Breast epithelium (tissue), 4 donors: ENCODE measurements around the gene STAG1. TPM values are rescaled to one million over a fixed set of nuclear protein-coding genes. Genes with fewer than 3 reads are reported as not detected.

ENCODE experiments used
- DNase-seq, 2 donors: peaks; one replicate each; pipeline ENCODE4 v3.0.0-alpha.2; 2019; ENCODE audit warnings: low spot score in 2 of 2
- H3K27ac ChIP-seq, 2 donors: fragments of 200-600 bp; sonication (generic) in 1 of 2; one replicate each; pipeline ENCODE4 v1.5.1; 2016 to 2019; ENCODE audit warnings: mild to moderate bottlenecking in 1 of 2
- H3K27me3 ChIP-seq, 2 donors: fragments of 200-600 bp; sonication (generic) in 1 of 2; one replicate each; pipeline versions ENCODE4 v1.5.1 to v1.6.0; 2017 to 2019; ENCODE audit warnings: control low read depth in 1 of 2, mild to moderate bottlenecking in 1 of 2
- H3K36me3 ChIP-seq: fragments of 200-600 bp; one replicate; pipeline ENCODE4 v1.5.1; 2019
- H3K4me1 ChIP-seq, 2 donors: fragments of 200-600 bp; sonication (generic); one replicate each; pipeline ENCODE4 v1.5.1; 2016 to 2019; ENCODE audit warnings: control low read depth in 1 of 2
- H3K4me3 ChIP-seq, 3 donors: fragments of 200-600 bp; sonication (generic); 1 replicate in 2 of 3; 2 replicates in 1 of 3; pipeline ENCODE4 v1.5.1; 2016 to 2019; ENCODE audit warnings: mild to moderate bottlenecking in 3 of 3, moderate library complexity in 2 of 3
- H3K9me3 ChIP-seq, 2 donors: fragments of 200-600 bp; sonication (generic) in 1 of 2; one replicate each; pipeline ENCODE4 v1.5.1; 2016 to 2019; ENCODE audit warnings: control low read depth in 1 of 2
- POLR2A ChIP-seq: fragments of 450-650 bp; IDR thresholded peaks from one replicate; pipeline ENCODE4 v1.6.1; 2016; ENCODE audit warnings: antibody characterized with exemption, mild to moderate bottlenecking, moderate library complexity
- POLR2AphosphoS5 ChIP-seq, 3 donors: sonication (generic); formaldehyde crosslinking; IDR thresholded peaks; one replicate each; pipeline ENCODE4 v1.6.1; 2017; ENCODE audit warnings: antibody characterized with exemption in 3 of 3
- intact Hi-C: fragments of 100-400 bp; cut with DNase I; formaldehyde crosslinking; loops from one replicate; pipeline ENCODE4 v1.15.1; 2023; ENCODE audit warnings: low total_unique reads
- total RNA-seq, 3 donors: library from RNA; depleted of rRNA; stranded (reverse); fragments of >200 nt; gene quantifications; one replicate each; pipeline ENCODE4 v1.1.0, GENCODE V29; 2016
- TF ChIP-seq, protein P1 (sequence below), 3 donors: fragments of 450-650 bp; IDR thresholded peaks; one replicate each; pipeline ENCODE4 v1.5.1; 2016 to 2017; ENCODE audit warnings: antibody characterized with exemption in 3 of 3, mild to moderate bottlenecking in 3 of 3, moderate library complexity in 3 of 3

The STAG1 gene
- total RNA-seq, 3 donors from 2014 or later = 54.4 to 83.7 (median 73.7) TPM

GRCh38 chr3:136296960-136297359 is 455.2 kb downstream of the STAG1 start:
- Histone ChIP-seq H3K27me3 (no peaks in the 10 kb centered on the region), H3K9me3 (no peaks in the 10 kb centered on the region), H3K36me3 (no peaks in the 10 kb centered on the region), H3K4me3 (no peak overlapping the region), H3K4me1 (no peaks in the 10 kb centered on the region), H3K27ac (no peak overlapping the region)
- no peak for DNase-seq
- intact Hi-C loops = no loop called here
- no peak for TF ChIP-seq POLR2AphosphoS5 (IDR thresholded peaks at IDR 0.05)
- TF ChIP-seq, protein P1, sequence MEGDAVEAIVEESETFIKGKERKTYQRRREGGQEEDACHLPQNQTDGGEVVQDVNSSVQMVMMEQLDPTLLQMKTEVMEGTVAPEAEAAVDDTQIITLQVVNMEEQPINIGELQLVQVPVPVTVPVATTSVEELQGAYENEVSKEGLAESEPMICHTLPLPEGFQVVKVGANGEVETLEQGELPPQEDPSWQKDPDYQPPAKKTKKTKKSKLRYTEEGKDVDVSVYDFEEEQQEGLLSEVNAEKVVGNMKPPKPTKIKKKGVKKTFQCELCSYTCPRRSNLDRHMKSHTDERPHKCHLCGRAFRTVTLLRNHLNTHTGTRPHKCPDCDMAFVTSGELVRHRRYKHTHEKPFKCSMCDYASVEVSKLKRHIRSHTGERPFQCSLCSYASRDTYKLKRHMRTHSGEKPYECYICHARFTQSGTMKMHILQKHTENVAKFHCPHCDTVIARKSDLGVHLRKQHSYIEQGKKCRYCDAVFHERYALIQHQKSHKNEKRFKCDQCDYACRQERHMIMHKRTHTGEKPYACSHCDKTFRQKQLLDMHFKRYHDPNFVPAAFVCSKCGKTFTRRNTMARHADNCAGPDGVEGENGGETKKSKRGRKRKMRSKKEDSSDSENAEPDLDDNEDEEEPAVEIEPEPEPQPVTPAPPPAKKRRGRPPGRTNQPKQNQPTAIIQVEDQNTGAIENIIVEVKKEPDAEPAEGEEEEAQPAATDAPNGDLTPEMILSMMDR (IDR thresholded peaks at IDR 0.05) = no peak
- TF ChIP-seq POLR2A = no peak

DNA sequence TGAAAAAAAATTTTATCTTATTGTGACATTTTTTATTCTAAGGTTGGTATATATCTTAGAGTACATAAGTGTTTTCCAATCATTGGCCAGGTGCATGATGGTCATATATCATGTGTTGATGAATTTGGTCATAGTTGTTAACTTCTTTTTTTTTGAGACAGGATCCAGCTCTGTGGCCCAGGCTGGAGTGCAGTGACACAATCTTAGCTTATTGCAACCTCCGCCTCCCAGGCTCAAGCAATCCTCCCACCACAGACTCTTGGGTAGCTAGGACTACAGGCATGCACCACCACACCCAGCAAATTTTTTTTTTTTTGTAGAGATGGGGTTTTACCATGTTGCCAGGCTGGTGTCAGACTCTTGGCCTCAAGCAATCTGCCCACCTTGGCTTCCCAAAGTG is 458.0 kb downstream of the STAG1 start:
- H3K36me3 ChIP-seq = no peaks in the 10 kb centered on the region
- no peak for TF ChIP-seq POLR2AphosphoS5 (IDR thresholded peaks at IDR 0.05)
- no peak for TF ChIP-seq POLR2A

DNA sequence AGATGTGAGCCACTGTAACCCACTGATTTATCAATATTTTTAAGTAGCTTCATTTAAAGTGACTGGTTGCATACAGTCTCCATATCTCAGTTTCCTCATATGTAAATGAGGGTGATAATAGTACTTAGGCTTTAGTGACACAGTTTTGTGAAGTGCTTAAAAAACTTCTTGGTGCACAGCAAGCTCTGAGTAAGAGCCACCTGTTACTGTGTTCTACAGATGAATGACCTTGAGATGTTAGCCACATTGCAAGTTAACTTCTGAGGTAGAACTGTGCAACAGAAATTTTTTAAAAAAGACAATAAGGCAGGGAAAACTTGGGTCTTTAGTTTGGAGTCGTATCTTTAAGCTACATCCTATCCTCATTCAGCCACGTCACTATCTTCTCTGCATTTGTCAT is 458.9 kb downstream of the STAG1 start:
- H3K4me3 ChIP-seq = no peak overlapping the region
- no peaks in the 10 kb centered on the region for H3K4me1 ChIP-seq
- no peaks in the 10 kb centered on the region for H3K27me3 ChIP-seq
- intact Hi-C loops = no loop called here
- no peaks in the 10 kb centered on the region for H3K9me3 ChIP-seq
- H3K27ac ChIP-seq = no peak overlapping the region
- DNase-seq = no peak
- TF ChIP-seq POLR2A (no peak), POLR2AphosphoS5 (IDR thresholded peaks at IDR 0.05) (no peak)
- TF ChIP-seq, protein P1 (IDR thresholded peaks at IDR 0.05) = no peak
- H3K36me3 ChIP-seq = no peaks in the 10 kb centered on the region

More for the DNA sequence above, 458.0 kb downstream of the STAG1 start:
- intact Hi-C loops = no loop called here
- no peak overlapping the region for H3K27ac ChIP-seq
- H3K4me3 ChIP-seq = no peak overlapping the region
- no peaks in the 10 kb centered on the region for H3K4me1 ChIP-seq
- no peaks in the 10 kb centered on the region for H3K9me3 ChIP-seq
- DNase-seq = no peak
- H3K27me3 ChIP-seq = no peaks in the 10 kb centered on the region

DNA sequence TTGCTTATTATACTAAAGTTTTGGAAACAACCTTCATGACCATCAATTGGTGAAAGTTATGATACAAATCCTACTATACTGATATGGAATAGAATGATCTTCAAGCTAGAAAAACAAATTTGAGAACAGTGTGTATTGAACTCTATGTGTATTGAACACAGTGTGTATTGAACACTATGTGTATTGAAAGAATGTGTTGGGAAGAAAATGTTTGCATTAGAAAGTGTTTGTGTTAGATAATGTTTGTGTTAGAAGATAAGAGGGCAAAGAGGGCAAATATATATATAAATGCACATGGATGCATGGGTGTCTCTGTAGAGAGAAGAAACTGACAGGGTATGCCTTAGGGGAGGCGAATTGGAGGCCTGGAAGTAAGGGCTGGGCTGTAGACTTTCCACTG is 459.7 kb downstream of the STAG1 start:
- H3K4me3 ChIP-seq = no peak overlapping the region
- DNase-seq = no peak
- TF ChIP-seq POLR2AphosphoS5 (IDR thresholded peaks at IDR 0.05) (no peak), POLR2A (no peak)
- TF ChIP-seq, protein P1 (IDR thresholded peaks at IDR 0.05) = no peak
- H3K27ac ChIP-seq = no peak overlapping the region
- intact Hi-C loops = no loop called here
- H3K36me3 ChIP-seq = no peaks in the 10 kb centered on the region
- H3K27me3 ChIP-seq = no peaks in the 10 kb centered on the region
- no peaks in the 10 kb centered on the region for H3K4me1 ChIP-seq
- H3K9me3 ChIP-seq = no peaks in the 10 kb centered on the region

DNA sequence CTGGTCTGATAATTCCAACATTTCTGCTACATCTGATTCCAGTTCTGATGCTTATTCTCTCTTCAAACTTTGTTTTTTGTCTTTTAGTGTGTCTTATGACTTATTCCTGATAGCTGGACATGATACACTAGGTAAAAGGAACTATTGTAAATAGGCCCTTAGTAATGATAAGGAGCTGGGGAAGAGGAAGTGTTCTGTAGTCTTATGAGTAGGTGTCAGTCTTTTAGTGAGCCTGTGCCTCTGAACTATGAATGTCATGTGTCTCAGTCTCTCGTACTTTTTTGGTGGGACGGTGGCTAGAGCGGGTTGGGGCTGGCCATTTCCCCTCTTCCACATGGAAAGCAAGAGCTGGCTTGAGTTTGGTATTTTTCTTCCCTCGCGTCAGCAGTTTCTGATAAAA is 460.9 kb downstream of the STAG1 start:
- Histone ChIP-seq H3K27ac (no peak overlapping the region), H3K27me3 (no peaks in the 10 kb centered on the region), H3K36me3 (no peaks in the 10 kb centered on the region), H3K9me3 (no peaks in the 10 kb centered on the region), H3K4me3 (no peak overlapping the region), H3K4me1 (no peaks in the 10 kb centered on the region)
- TF ChIP-seq POLR2AphosphoS5 (IDR thresholded peaks at IDR 0.05) (no peak), POLR2A (no peak)
- TF ChIP-seq, protein P1 (IDR thresholded peaks at IDR 0.05) = no peak
- DNase-seq = no peak
- intact Hi-C loops = no loop called here

Other genes with a start within 250 kb of the STAG1 start
- gene SLC35G2, start 66.7 kb upstream of the STAG1 start, total RNA-seq = 1 to 10 TPM; 6.0 to 9.5 (median 9.3) TPM
- gene NCK1, start 109.8 kb upstream of the STAG1 start, total RNA-seq = 10 to 100 TPM; 62.3 to 77.0 (median 75.5) TPM
- gene IL20RB, start 205.6 kb upstream of the STAG1 start, total RNA-seq = 1 to 10 TPM; 1.6 to 2.2 (median 1.6) TPM